Measurements from ENCODE around the gene HSFX1.

The HSFX1 gene

DNA sequence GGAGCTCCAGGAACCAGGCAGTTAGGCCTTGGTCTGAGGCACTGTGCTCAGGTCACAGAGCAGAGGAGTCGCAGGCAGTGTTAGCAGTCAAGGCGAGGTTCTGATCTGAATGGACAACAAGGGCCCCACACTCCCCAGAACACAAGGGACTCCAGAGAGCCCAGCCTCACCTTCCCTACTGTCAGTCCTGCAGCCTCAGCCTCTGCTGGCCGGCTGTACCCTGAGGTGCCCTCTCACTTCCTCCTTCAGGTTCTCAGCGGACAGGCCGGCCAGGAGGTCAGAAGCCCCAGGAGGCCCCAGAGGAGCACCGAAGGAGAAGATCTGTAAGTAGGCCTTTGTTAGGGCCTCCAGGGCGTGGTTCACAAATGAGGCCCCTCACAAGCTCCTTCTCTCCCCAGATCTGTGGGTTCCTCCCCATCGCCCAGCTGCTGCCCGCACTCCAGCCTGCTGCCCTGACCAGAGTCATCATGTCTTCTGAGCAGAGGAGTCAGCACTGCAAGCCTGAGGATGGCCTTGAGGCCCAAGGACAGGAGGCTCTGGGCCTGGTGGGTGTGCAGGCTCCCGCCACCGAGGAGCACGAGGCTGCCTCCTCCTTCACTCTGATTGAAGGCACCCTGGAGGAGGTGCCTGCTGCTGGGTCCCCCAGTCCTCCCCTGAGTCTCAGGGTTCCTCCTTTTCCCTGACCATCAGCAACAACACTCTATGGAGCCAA, 34.0 kb downstream of the HSFX1 start:
- no peak for DNase-seq (ENCODE audit: low spot score)

DNA sequence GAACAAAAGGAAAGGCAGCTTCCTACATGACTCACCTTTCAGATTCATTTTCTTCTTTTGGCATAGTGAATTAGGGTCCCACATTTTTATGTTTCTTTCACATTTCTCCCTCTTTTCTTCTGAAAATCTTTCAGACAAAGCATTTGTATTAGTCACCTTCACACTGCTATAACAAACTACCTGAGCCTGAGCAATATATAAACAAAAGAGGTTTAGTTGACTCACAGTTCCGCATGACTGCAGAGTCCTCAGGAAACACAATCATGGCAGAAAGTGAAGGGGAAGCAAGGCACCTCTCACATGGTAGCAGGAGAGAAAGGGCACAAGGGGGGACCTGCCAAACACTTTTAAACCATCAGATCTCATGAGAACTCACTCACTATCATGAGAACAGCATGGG, 44.8 kb downstream of the HSFX1 start:
- no peak for DNase-seq (ENCODE audit: low spot score)

DNA sequence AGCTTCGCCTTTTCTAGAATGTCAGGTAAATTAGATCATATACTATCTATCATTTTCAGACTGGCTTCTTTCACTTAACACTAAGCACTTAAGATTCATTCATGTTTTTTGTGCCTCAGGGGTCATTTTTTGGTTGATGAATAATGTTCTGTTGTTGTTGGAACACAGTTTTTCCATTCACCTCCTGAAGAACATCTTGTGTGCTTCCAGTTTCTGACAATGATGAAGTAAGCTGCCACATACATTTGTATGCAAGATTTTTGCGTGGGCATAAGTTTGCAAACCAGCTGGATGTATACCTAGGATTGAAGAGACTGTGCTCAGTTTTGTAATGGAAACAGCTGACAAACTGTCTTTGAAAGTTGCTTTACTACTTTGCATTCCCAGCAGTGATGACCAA, 45.5 kb downstream of the HSFX1 start:
- DNase-seq (ENCODE audit: low spot score): no peak

DNA sequence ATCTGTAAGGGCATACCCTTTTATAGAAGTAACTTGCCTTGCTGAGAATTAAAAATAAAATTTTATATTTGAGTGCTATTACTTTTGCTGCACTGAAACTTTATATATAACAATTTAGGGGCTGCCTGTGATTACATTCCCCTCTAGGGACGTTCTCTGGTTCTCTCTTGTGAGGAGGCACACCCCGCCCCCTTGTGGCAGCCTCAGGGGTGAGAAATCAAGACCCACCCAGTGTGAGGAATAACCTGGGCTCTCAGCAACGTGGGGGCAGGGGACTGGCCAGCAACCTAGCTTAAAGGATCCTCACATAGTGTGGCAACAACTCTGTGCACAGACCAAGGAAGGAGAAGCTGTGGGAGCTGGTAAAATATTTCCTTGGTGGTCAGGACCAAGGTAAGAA, 51.6 kb downstream of the HSFX1 start:
- DNase-seq (ENCODE audit: low spot score): no peak
